ENCODE data around the gene RPS19.
A peak's percentile ranks its signal among the peaks of the same experiment; 100 is the strongest.

RPS19 gene

DNA sequence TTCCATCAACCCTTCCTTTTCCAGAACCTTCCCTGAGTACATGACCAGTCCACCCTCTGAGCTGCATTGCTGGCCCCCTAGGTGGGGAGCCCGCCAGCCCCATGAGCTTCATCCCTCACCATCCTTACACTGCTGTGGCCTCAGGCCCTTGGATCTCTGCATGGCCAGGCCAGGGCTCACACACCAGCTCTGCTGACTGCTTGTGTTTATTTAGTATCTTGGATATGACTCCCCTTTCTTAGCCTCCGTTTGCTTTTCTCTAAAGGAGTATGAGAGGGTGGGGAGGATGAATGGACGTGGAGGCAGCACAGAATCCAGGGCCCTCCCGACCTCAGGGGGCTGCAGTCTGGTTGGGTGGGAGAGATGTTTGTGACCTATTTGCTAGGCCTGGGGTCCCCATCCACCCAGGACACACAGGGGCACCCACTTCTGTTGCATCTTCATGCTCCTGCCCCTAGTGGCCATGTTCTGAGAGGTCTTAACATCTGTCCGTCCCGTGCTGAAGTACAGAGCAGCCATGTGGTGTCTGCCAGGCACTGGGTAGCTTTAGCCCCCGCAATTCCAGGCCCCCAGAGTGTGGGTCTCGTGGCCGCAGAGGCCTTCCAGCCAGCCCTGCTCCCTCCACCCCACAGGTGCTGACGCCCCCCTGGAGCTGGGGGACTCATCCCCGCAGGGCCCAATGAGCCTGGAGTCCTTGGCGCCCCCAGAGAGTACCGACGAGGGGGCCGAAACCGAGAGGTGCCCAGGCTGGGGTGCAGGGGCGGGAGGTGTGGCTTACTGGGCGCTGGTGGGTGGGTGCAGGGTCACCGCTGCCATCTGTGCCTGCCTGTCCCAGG, 35.9 kb downstream of the RPS19 start:
- TF ChIP-seq, protein P1, sequence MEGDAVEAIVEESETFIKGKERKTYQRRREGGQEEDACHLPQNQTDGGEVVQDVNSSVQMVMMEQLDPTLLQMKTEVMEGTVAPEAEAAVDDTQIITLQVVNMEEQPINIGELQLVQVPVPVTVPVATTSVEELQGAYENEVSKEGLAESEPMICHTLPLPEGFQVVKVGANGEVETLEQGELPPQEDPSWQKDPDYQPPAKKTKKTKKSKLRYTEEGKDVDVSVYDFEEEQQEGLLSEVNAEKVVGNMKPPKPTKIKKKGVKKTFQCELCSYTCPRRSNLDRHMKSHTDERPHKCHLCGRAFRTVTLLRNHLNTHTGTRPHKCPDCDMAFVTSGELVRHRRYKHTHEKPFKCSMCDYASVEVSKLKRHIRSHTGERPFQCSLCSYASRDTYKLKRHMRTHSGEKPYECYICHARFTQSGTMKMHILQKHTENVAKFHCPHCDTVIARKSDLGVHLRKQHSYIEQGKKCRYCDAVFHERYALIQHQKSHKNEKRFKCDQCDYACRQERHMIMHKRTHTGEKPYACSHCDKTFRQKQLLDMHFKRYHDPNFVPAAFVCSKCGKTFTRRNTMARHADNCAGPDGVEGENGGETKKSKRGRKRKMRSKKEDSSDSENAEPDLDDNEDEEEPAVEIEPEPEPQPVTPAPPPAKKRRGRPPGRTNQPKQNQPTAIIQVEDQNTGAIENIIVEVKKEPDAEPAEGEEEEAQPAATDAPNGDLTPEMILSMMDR (IDR thresholded peaks at IDR 0.05; ENCODE audit: low read depth, low read length, missing control alignments): peak; percentile 62
- Histone ChIP-seq H3K4me3 (ENCODE audit: low read depth, low read length) (no peak overlapping the region), H3K27me3 (replicated peaks) (no peaks in the 10 kb centered on the region), H3K36me3 (replicated peaks) (peaks cover 55% of the 10 kb centered on the region), H3K27ac (no peak overlapping the region)
- DNase-seq: no peak
- in situ Hi-C loops (cut with HindIII; ENCODE audit: low pct_ligation_motif_present, low sequenced_read_pairs): no loop called here

DNA sequence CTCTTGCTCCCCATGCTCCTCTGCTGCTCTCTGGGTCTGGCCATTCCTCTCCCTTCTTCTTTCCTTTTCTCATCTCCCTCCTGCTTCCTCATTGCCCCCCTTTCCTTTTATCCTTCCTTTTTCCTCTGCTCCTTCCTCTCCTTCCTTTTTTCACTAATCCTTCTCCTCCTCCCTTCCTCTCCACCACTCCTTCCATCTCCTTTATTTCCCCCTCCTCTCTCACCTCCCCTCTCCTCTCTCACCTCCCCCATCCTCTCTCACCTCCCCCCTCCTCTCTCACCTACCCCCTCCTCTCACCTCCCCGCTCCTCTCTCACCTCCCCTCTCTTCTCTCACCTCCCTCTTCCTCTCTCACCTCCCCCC, 36.5 kb downstream of the RPS19 start:
- TF ChIP-seq, protein P1 (IDR thresholded peaks at IDR 0.05; ENCODE audit: low read depth, low read length, missing control alignments): no peak
- in situ Hi-C loops (cut with HindIII; ENCODE audit: low pct_ligation_motif_present, low sequenced_read_pairs): no loop called here
- no peak overlapping the region for H3K27ac ChIP-seq
- H3K27me3 ChIP-seq (replicated peaks): no peaks in the 10 kb centered on the region
- peaks cover 58% of the 10 kb centered on the region for H3K36me3 ChIP-seq (replicated peaks)
- H3K4me3 ChIP-seq (ENCODE audit: low read depth, low read length): no peak overlapping the region
- no peak for DNase-seq

DNA sequence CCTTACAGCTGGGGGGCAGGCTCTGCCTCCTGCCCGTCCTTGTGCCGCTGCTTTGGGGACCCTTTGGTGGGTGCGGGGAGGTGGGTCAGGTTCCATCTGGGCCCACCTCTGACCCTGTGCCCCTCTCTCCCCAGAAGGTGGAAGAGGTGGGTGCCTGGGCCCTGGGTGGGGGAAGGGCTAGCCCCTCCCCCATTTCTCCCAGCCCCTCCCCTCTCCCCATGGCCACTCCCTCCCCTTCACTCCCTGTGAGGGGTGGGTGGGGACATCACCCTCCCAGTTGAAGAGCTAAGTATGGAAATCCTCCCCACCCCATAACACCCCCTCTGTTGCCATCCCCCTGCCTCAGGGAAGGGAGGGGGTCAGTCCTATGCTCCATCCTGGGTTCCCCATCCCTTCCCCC, 37.1 kb downstream of the RPS19 start:
- in situ Hi-C loops (cut with HindIII; ENCODE audit: low pct_ligation_motif_present, low sequenced_read_pairs): no loop called here

DNA sequence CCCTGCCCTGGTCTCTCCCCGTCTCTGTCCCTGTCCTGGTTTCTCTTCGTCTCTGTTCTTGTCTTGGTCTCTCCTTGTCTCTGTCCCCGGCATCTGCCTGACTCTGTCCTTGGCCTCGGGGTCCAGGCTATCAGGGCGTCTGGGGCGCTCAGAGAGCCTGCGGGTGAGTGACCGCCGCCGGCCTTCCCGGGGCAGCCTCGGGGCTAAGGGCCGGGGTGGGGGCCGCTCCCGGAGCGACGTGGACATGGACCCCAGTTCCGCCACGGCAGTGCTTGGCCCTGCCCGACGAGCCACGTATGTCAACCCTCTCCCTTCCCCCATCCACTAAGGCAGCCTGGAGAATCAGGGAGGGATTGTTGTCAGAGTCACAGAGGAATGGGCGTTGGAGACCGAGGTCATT, 37.8 kb downstream of the RPS19 start:
- DNase-seq: no peak
- TF ChIP-seq, protein P1 (IDR thresholded peaks at IDR 0.05; ENCODE audit: low read depth, low read length, missing control alignments): no peak
- Histone ChIP-seq H3K36me3 (replicated peaks) (peaks cover 64% of the 10 kb centered on the region), H3K27ac (no peak overlapping the region), H3K27me3 (replicated peaks) (no peaks in the 10 kb centered on the region), H3K4me3 (ENCODE audit: low read depth, low read length) (no peak overlapping the region)
- in situ Hi-C loops (cut with HindIII; ENCODE audit: low pct_ligation_motif_present, low sequenced_read_pairs): no loop called here

More for the DNA sequence above, 37.1 kb downstream of the RPS19 start:
- TF ChIP-seq, protein P1 (IDR thresholded peaks at IDR 0.05; ENCODE audit: low read depth, low read length, missing control alignments): no peak
- H3K27me3 ChIP-seq (replicated peaks): no peaks in the 10 kb centered on the region
- H3K36me3 ChIP-seq (replicated peaks): peaks cover 64% of the 10 kb centered on the region
- H3K27ac ChIP-seq: no peak overlapping the region
- no peak for DNase-seq
- H3K4me3 ChIP-seq (ENCODE audit: low read depth, low read length): no peak overlapping the region

DNA sequence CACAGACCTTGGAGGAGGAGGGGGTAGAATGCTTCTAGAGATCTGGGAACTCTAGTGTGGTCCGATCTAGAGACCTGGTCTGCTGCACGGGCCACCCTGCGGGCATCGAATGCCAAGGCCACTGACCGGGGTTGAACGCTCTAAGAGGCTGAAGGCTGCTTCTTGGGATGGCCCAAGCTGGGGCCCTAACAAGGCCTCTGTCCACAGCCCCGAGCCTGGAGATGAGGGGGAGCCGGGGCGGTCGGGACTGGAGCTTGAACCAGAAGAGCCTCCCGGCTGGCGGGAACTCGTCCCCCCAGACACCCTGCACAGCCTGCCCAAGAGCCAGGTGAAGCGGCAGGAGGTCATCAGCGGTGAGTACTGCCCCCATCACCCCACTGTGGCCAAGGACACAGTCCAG, 38.2 kb downstream of the RPS19 start:
- in situ Hi-C loops (cut with HindIII; ENCODE audit: low pct_ligation_motif_present, low sequenced_read_pairs): no loop called here
- TF ChIP-seq, protein P1 (IDR thresholded peaks at IDR 0.05; ENCODE audit: low read depth, low read length, missing control alignments): no peak
- Histone ChIP-seq H3K27ac (no peak overlapping the region), H3K27me3 (replicated peaks) (no peaks in the 10 kb centered on the region), H3K4me3 (ENCODE audit: low read depth, low read length) (no peak overlapping the region), H3K36me3 (replicated peaks) (peaks cover 66% of the 10 kb centered on the region)
- DNase-seq: no peak
